ENCODE results near the gene ATP6V1G3.
"Not testable (repeated sequence)": the region's sequence is repeated elsewhere in the genome, so short reads cannot be mapped to it uniquely, and the experiment has no call there.

The ATP6V1G3 gene, protein sequence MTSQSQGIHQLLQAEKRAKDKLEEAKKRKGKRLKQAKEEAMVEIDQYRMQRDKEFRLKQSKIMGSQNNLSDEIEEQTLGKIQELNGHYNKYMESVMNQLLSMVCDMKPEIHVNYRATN

DNA sequence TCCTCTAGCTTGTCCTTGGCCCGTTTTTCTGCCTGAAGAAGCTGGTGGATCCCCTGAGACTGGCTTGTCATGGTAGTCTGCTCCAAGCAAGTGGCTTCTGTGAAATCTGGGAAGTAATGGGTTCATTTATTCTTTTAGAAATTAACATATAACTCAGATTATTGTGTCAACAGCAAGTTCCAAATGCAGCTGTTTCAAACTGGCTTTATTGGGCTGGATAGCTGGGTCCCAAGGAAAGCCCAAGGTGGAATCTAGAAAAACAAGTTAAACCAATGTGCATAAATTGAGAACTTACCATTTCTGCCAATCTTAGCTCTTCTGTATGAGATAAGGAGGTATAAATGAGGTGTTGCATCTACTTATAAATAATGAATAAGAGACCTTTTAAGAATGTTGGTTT lies at the start of gene ATP6V1G3:
ATP6V1G3 (minus strand) TSS at position 101 of the 400 bp plus-strand sequence; CDS start at position 71, 30 bp downstream.
- DNase-seq, result no peak

DNA sequence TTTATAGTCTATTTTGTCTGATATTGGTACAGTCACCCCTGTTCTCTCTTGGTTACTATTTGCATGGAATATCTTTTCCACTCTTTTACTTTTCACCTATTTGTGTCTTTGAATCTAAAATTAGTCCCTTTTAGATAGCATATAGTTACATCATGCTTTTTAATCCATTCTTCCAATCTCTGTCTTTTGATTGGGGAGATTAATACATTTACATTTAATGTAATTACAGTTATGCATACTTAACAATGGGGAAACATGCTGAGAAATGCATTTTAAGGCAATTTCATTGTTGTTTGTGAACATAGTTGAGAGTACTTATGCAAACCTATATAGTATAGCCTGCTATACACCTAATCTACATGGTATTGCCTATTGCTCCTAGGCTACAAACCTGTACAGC lies 48.4 kb upstream of the ATP6V1G3 start:
- DNase-seq, result no peak

DNA sequence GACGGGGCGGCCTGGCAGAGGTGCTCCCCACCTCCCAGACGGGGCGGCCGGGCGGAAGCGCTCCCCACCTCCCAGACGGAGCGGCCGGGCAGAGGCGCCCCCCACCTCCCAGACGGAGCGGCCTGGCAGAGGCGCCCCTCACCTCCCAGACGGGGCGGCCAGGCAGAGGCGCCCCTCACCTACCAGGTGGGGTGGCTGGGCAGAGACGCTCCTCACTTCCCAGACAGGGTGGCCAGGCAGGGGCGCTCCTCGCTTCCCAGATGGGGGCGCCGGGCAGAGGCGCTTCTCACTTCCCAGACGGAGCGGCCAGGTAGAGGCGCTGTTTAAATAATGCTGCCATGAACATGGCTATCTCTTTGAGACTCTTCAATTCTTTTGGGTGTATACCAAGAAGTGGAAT lies 43.7 kb upstream of the ATP6V1G3 start:
- DNase-seq, result no peak

DNA sequence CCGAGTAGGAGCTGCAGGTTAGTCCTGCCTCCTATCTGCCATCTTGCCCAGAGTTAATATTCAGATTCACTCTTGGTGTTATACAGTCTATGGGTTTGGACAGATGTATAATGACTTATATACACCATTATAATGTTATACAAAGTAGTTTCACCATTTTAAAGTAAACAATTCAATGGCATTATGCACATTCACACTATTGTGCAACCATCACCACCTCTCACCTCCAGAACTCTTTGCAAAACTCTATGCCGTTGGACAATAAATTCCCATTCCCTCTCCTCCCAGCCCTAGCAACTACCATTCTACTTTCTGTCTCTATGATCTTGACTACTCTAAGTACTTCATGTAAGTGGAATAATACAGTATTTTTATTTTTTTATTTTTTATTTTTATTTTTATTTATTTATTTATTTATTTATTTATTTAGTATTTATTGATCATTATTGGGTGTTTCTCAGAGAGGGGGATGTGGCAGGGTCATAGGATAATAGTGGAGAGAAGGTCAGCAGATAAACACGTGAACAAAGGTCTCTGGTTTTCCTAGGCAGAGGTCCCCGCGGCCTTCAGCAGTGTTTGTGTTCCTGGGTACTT lies 42.8 kb upstream of the ATP6V1G3 start:
- not testable (repeated sequence) for DNase-seq

DNA sequence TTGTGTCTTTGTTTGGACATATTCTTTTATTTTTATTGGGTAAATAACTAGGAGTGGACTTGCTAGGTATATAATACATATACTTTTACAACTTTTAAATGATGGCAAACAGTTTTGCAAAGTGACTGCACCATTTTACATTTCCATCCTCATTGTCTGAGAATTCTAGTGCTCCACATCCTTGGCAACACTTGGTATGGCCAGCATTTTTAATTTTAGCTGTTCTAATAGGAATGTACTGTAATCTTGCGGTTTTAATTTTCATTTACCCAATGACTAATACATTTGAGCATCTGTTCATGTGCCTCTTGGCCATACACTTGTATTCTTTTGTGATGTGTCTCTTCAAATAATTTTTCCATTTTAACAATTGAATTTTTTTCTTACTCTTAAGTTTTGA lies 37.0 kb upstream of the ATP6V1G3 start:
- DNase-seq, result no peak

DNA sequence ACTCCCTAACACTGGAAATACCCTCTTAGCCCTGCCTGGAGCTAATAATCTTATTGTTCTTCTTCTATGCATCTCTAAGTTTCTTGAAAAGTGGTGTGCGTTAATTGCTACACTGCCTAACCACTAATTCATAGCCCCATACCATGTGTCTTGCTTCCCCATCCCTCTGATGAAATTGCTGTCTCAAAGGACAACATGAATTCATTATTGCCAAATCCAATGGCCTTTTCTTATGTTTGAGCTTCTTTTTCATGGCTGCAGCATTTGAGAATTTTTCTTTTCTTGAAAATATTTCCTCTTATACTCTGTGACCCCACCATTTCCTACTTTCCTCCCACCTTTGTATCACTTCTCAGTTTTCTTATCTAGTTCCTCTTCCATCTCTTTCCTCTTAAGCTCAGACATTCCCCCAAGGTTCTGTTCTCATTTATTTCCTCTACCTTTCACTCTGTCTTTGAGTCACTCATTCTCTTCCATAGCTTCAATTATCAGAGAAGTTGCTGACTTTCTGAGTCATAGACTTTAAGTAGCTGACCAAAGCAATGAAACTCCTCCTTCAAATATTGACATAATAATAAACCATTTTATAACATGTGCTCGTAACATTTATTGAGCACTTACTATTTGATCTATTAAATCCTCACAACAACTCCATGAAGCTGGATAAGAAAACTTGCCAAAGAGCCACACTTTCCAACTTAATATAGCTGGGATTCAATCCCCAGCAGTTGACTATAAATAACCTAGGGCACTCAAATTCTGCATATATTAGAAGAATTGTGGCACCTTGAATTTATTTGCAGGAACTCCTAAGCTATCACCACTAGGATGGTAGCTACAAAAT lies 35.5 kb upstream of the ATP6V1G3 start:
- DNase-seq, result peak; percentile 77

DNA sequence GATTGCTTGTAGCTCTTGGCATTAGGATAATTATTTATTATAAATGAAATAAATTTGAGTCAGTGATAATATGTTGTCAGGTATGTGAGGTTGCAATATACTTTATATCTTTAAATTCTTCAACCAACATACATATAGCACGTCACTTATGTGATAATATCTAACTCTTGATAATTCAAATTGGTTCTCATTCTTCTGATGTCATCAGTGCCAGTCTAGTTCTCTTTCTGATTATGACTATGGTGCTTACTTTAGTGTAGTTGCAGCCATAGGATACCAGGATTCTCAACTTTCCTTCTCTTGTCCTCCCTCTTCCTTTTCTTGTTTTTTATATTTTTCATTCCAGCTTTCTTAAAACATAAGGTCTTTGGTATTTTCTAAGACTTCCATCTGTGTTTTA lies 34.8 kb upstream of the ATP6V1G3 start:
- peak; percentile 36 for DNase-seq

DNA sequence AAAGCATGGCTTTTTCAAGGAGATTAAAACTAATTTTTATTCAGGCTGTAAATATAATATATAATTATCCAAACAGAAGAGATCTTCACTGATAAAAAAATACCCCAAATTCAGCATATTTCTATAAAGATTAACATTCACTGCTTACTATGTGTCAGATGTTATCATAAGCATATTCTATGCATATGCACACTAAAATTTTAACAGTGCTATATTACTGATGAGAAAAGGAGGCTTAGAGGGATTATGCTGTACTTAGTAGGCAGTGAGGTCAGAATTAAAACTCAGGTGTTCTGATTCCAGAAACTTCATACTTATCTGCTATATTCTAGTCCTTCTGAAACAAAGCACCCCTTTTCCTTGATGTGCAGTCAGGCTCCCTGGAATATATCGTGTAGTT lies 33.8 kb upstream of the ATP6V1G3 start:
- no peak for DNase-seq

DNA sequence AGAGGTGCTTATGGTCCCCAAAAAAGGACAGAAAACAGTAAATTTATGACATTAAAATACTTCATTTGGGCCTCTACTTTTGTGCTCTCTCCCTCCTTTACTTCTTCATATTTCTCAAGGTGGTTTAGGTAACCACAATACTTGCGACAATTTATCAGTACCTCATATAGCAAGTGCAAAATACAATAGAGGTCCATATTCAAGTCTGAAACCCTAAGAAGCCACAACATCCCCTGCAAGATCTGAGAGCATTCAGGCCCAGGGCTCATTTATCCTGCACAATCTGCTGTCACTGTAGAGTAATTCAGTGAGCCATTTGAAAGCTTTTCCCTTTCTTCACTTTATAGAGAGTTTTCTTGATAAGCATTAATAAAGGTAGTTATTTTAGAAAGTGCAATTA lies 24.2 kb upstream of the ATP6V1G3 start:
- DNase-seq, result no peak

DNA sequence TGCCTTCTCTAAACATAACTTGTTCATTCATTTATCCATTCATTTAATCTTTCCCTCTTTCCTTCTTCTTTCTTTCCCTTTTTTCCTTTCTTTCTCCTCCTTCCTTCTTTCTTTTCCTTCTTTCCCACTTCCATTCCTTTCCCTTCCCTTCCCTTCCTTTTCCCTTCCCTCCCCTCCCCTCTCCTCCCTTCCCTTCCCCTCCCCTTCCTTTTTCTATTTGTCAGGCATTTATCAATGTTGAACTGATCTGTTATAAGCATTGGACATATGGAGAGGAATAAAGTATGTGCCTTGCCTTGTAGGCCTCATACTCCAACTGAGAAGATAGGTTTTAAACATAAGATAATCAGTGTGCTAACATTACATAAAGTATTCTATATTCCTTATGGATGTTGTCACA lies 23.7 kb upstream of the ATP6V1G3 start:
- no peak for DNase-seq

DNA sequence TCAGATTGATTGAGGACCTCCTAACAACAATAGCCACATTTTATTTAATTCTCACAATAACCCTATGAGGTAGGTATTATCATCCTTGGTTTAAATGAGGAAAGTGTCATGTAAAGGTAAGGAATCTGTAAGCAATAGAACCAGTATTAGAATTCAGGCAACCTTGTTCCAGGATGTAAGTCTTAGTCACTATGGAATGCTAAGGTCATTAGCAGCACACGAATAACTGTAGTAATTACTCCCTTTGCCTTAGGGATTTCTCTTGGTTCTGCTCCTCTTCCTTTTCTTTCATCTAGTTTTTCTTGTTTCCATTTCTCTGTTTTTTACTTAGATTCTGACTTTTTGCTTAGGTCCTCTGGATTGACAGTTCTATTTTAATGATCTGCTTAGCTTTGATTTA lies 23.1 kb upstream of the ATP6V1G3 start:
- DNase-seq, result no peak

DNA sequence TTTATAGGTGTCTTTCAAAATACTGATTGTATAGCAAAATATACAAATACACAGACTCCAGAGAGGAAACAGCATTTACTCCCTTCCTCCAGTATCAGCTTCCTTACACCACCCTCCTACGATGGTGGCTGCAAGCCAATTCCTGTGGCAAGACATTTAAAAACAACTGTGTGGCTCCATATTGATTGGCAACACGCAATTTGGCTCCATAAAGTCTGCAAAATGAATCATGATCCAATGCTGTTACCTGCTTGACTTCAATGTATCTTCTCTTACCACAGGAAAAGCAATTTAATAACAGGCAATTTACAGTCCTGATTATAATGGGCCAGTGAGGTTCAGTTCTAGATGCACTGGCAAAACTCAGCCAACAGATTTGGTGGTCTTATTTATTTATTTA lies 19.7 kb upstream of the ATP6V1G3 start:
- peak; percentile 67 for DNase-seq

DNA sequence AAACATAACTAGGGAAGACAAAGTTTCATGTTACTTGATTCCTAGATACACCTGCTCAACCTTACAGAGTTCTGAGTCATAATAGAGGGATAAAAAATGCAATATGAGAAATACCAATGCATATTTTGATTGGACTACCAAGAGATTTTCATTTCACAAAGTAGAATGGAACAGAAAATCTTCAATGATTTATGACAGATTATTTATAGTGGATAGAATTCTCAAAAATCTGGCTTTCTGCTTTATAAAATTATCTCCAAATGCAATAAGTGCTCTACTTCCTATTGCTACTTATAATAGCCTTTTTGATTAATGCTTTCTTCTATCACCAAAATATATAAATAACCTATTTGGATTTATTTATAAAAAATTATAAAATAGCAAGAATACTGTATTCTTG lies 18.9 kb upstream of the ATP6V1G3 start:
- DNase-seq, result no peak

DNA sequence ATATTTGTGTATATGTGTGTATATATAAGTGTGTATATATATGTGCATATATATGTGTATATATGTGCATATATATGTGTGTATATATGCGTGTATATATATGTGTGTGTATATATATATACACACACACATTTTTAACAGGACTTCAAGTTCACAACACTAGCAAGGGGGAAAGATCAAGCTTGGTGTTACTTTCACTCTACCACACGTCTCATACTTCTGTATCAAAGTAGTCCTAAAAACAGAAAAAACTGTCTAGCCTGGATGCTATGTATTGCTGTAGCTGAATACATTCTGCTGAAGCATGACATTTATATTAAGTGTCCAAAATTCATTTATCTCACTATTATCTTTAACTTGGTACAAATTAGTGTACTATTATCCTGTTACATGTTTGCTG lies 17.9 kb upstream of the ATP6V1G3 start:
- DNase-seq, result no peak

DNA sequence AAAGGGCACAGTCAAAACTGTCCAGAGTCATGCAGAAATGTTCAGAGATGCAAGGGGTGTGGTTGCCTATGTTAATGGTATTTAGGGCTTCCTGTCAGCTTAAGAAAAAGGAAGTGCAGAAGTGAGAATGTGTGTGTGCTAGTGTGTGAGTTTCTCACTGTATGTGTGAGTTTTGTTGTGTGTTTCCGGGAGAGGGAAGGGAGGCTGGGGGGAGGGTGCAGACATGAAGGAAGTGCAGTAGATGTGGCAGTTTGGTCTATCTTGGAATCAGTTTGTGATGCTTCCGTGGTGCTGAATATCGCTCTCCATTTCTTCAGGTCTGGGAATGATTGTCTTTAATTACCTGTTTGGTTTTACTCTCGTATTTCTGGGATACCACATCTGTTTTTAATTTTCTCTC lies 16.5 kb upstream of the ATP6V1G3 start:
- peak; percentile 46 for DNase-seq

DNA sequence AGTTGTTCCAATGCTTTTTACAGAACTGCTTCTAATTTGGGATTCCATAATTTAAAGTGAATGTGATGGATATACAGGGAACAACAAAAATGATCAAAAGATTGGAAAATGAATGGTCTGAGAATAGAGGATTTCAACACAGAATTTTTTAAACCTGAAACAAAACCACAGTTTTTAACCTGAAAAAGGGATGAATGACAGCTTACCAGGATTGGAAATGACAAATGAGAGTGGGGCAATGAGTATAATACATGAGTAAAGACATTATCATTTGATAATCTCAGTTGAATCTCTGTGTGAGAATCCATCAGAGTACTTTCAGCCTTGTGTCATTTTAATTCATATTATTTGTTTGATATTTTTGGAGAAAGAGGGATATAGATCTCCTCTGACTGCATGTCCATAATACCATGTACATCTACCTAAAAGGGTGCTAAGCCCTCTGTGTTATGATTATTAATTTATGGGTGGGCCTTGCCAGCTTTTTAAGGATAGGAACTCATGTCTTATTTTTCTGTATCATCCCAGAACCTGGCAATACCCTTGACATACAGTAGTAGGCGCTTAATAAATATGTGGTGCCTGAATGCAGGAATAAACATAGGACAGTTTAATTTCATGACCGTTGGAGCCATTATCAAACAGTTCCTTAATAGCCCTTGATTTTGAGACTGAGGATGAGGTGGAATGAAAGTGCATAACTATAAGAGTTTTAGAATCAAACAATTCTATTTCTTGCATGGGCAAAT lies 12.4 kb upstream of the ATP6V1G3 start:
- no peak for DNase-seq

DNA sequence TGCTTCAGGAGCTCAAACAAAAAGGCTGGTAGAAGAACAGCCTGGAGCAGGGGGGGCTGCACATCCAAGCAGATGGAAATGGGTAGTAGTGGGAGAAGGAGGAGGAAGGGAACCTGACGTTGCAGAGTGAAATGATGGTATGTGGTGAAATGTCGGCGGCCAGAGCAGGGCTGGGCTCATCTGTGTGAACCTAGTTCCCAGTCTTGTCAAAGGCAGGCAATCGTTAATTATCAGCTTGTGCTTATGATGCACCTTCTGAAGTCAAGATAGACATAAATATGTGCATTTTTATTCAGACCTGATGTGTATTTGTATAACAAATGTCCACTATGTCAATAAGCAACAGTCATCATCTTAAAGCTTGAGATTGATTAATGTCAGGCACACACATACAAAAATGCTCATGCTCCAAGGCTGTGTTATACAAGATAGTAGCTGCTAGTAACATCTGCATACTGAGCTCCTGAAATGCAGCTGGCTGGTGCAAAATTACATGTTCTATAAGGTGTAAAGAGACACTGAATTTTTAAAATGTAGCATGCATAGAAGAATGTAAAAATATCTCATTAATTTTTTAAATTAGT lies 10.6 kb upstream of the ATP6V1G3 start:
- no peak for DNase-seq

DNA sequence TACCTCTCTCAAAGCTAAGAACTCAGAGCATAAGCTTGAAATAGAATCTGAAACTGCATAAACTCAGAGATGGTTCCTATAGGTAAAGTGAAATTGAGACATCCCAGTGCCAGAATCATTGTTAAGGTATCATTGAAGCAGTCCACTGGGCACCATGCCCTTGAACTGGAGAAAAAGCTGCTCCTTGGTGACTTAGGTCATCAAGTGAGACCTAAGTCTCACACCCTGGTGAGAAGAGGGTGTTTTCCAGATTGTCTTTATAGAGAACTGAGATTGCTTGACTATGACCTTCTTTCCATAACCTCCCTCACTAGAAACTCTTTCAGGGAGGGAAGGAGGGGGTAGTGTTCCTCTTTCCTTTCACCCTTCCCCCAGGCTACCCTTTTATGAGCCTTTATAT lies 9.4 kb upstream of the ATP6V1G3 start:
- peak; percentile 92 for DNase-seq

DNA sequence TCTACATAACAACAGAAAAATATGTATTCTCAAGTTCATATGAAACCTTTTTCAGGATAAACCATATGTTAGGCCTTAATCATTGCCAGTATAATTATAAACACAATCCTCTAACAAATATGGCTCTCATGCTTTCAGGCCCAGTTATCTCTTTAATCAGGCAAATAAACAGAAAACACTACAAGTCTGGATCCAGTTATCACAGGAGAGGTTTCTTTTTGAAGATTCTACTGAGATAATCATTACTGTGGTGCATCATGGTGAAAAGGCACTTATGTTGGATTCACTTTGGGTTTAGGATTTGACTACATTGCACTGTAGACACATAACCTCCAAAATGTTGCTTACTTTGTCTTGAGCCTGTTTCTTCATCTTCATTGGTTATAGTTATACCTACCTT lies 8.4 kb upstream of the ATP6V1G3 start:
- no peak for DNase-seq

DNA sequence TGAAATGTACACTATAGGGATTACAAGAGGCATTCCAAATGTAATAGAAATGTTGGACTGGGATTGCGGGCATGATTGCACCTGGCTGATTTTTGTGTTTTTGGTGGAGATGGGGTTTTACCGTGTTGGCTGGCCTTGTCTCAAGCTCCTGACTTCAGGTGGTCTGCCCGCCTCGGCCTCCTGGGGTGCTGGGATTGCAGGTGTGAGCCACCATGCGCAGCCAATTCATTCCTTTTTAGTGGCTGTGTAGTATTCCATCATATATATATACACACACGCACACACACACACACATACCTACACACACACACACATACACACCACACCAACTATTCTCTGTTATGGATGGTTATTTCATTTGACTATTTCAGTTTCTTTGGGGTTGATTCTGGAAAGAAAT lies 4.7 kb upstream of the ATP6V1G3 start:
- no peak for DNase-seq

DNA sequence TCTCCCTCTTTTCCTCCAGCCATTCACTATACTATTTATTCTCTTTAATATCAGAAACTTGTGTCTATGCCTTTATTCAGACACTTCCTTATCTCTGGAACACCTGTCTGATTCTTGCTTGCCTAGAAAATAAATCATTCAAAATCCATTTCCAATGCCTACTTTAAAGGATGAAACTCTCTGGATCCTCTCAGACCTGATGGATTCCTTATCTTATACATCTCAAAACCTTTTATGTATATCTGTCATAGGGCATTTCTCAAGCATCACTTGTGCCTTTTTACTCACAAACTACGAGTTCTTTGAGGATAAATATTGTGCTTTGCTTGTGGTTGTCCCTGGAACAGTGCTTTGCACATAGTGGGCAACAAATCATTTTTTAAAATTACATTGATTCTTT lies 3.8 kb upstream of the ATP6V1G3 start:
- DNase-seq, result no peak

DNA sequence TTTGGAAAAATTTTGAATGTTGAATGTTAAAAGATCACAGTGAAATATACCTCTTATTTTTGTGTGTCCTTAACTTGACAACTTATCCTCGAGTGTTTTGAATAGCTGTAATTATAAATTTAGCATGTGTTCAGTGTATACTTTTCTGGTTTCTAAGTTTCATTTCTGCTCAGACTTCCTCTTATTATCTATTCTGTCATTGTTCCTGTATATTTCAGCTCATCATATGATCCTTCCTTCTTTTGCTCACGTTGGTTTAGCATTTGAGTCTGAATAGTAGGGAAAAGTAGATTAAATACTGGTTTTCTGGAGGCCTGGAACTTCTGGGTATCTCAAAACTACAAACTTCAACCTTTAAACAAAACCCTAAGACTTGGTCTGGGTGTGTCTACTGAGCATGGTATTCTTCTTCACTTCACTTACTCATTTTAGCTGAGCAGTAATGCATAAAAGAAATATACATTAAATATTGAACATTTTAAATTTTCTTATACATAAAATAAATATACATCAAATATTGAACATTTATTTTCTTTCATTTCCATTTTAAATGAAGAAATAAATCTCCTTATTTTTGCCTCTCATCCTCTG lies 3.3 kb upstream of the ATP6V1G3 start:
- DNase-seq, result peak; percentile 91

DNA sequence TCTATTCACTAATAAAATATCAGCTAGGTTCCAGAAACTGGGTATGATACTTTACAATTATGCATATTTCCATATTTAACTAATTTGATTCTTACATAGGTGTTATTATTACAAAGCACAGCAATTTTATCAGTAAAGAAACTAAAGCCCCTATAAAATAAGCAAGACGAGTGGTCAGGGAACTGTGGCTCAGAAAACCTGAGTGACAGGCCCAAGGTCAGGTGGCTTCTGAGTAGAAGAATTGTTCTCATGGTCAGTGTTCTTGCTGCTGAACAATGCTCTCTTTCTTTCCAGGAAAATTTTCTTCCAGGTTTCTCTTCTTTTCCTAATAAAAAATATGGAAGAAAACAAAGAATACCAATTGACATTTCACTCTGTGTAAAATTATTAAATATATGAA lies 2.2 kb upstream of the ATP6V1G3 start:
- no peak for DNase-seq
